ENCODE results near the gene NXPH1.

DNA sequence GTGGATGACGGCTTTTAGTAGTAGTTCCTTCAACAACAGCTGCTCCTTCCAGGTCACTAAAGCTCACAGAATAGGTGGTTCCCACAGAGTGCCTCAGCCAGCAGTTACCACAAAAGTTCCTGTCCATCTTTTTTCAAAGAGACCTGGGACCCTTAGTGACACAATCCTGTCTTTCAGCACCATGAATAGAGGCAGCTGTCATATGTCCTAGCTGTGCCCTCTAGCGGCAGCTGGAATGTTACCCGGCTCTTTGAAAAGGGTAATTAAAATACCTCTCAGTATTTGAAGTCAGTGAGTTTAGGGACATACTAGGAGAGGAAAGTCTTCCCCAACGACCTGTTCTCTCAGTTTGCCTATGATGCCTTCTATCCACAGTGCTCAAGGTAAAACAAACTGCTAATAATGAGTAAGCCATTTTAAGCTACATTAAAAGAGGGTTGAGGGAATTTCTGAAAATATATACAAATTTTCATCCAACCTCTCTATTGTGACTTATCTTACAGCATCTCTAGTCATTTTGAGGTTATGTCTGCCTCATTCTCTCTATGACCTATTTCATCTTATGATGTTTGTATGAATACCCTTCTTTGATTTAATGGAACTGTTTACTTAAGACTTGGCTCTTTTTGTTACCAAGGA lies 290.8 kb downstream of the NXPH1 start:
- TF ChIP-seq POLR2AphosphoS5 (IDR thresholded peaks at IDR 0.05) (no peak), POLR2A (IDR thresholded peaks at IDR 0.05; ENCODE audit: low read depth) (no peak)
